Lower leg skin (tissue), 3 donors: Measurements from ENCODE around the gene TADA1.

ENCODE experiments used
- CTCF ChIP-seq, 3 donors: fragments of 450-650 bp; IDR thresholded peaks; one replicate each; pipeline ENCODE4 v1.5.1; 2016; ENCODE audit warnings: antibody characterized with exemption in 3 of 3, mild to moderate bottlenecking in 3 of 3, moderate library complexity in 2 of 3
- POLR2A ChIP-seq, 2 donors: fragments of 450-650 bp; IDR thresholded peaks; one replicate each; pipeline ENCODE4 v1.6.1; 2016 to 2017; ENCODE audit warnings: antibody characterized with exemption in 2 of 2, mild to moderate bottlenecking in 1 of 2, moderate library complexity in 1 of 2

GRCh38 chr1:166843769-166844596, 32.1 kb downstream of the TADA1 start:
- no peak for TF ChIP-seq CTCF (IDR thresholded peaks at IDR 0.05)
- TF ChIP-seq POLR2A (IDR thresholded peaks at IDR 0.05): no peak
